Mesenchymal stem cell (in vitro differentiated cells and primary cell): Measurements from ENCODE around the gene XAB2.

ENCODE experiments used
- DNase-seq: peaks from one replicate; pipeline ENCODE4 v3.0.0-alpha.2; 2013
- H2AFZ ChIP-seq: one replicate; pipeline ENCODE4 v1.6.1; 2013; ENCODE audit warnings: low read depth, mild to moderate bottlenecking, control low read depth, inconsistent platforms, low read length, moderate library complexity
- H2AK5ac ChIP-seq: 2 replicates; pipeline ENCODE4 v1.6.1; 2013; ENCODE audit warnings: low read length, moderate library complexity, mild to moderate bottlenecking, inconsistent platforms; ENCODE audit not compliant: severe bottlenecking
- H2BK120ac ChIP-seq: one replicate; pipeline ENCODE4 v1.6.1; 2013; ENCODE audit warnings: low read depth, mild to moderate bottlenecking, inconsistent platforms, low read length, moderate library complexity
- H2BK12ac ChIP-seq, 2 experiments: one replicate each; pipeline ENCODE4 v1.6.1; 2013; ENCODE audit warnings: inconsistent platforms in 2 of 2, low read length in 2 of 2, mild to moderate bottlenecking in 2 of 2, moderate library complexity in 2 of 2, control low read depth in 1 of 2
- H2BK15ac ChIP-seq: one replicate; pipeline ENCODE4 v1.6.1; 2013; ENCODE audit warnings: mild to moderate bottlenecking, low read depth, inconsistent platforms; ENCODE audit not compliant: poor library complexity, severe bottlenecking
- H2BK5ac ChIP-seq: 2 replicates; pipeline ENCODE4 v1.6.1; 2013; ENCODE audit warnings: low read depth, mild to moderate bottlenecking, low read length, control low read depth, inconsistent platforms; ENCODE audit not compliant: poor library complexity, severe bottlenecking
- H3K14ac ChIP-seq, 2 experiments: one replicate each; pipeline ENCODE4 v1.6.1; 2013; ENCODE audit warnings: inconsistent platforms in 2 of 2, low read length in 2 of 2, control low read depth in 1 of 2, mild to moderate bottlenecking in 1 of 2, moderate library complexity in 1 of 2
- H3K18ac ChIP-seq, 2 experiments: one replicate each; pipeline ENCODE4 v1.6.1; 2013; ENCODE audit warnings: inconsistent platforms in 2 of 2, low read length in 2 of 2, control low read depth in 1 of 2, low read depth in 1 of 2, mild to moderate bottlenecking in 1 of 2
- H3K23ac ChIP-seq, 2 experiments: one replicate each; pipeline ENCODE4 v1.6.1; 2013; ENCODE audit warnings: inconsistent platforms in 2 of 2, low read length in 2 of 2, mild to moderate bottlenecking in 2 of 2, moderate library complexity in 2 of 2, control low read depth in 1 of 2
- H3K27ac ChIP-seq: 2 replicates; pipeline ENCODE4 v1.5.1; 2013; ENCODE audit warnings: mild to moderate bottlenecking, moderate library complexity, low read length, control low read depth, inconsistent platforms; ENCODE audit not compliant: poor library complexity, severe bottlenecking
- H3K27me3 ChIP-seq, 2 experiments: 2 replicates each; pipeline versions ENCODE4 v1.6.1 to v1.7.0; 2013; ENCODE audit warnings: low read length in 2 of 2, mild to moderate bottlenecking in 2 of 2, moderate library complexity in 2 of 2, control low read depth in 1 of 2, inconsistent platforms in 1 of 2; ENCODE audit not compliant: control insufficient read depth in 1 of 2, insufficient read depth in 1 of 2
- H3K36me3 ChIP-seq, 2 experiments: 2 replicates each; pipeline versions ENCODE4 v1.6.1 to v1.7.0; 2013; ENCODE audit warnings: low read length in 2 of 2, control low read depth in 1 of 2, inconsistent platforms in 1 of 2, low read depth in 1 of 2, mild to moderate bottlenecking in 1 of 2; ENCODE audit not compliant: insufficient read depth in 2 of 2, control insufficient read depth in 1 of 2
- H3K4ac ChIP-seq, 2 experiments: one replicate each; pipeline ENCODE4 v1.6.1; 2013; ENCODE audit warnings: inconsistent platforms in 2 of 2, low read length in 2 of 2, mild to moderate bottlenecking in 2 of 2, moderate library complexity in 2 of 2, control low read depth in 1 of 2, low read depth in 1 of 2
- H3K4me1 ChIP-seq: 2 replicates; pipeline ENCODE4 v1.6.1; 2013; ENCODE audit warnings: low read depth, low read length, control low read depth; ENCODE audit not compliant: control insufficient read depth, insufficient read depth
- H3K4me2 ChIP-seq: 2 replicates; pipeline ENCODE4 v1.6.1; 2013; ENCODE audit warnings: low read length, mild to moderate bottlenecking, inconsistent platforms; ENCODE audit not compliant: poor library complexity, severe bottlenecking
- H3K4me3 ChIP-seq, 2 experiments: 2 replicates each; pipeline versions ENCODE4 v1.5.1 to v1.7.0; 2013; ENCODE audit warnings: low read length in 2 of 2, mild to moderate bottlenecking in 2 of 2, control low read depth in 1 of 2, low read depth in 1 of 2; ENCODE audit not compliant: insufficient read depth in 1 of 2
- H3K79me1 ChIP-seq: replicated peaks from 2 replicates; pipeline ENCODE4 v1.6.1; 2013; ENCODE audit warnings: mild to moderate bottlenecking, control low read depth, low read length, inconsistent platforms; ENCODE audit not compliant: poor library complexity, severe bottlenecking
- H3K9ac ChIP-seq: 2 replicates; pipeline ENCODE4 v1.7.0; 2013; ENCODE audit warnings: mild to moderate bottlenecking, low read length, moderate library complexity
- H3K9me3 ChIP-seq: 2 replicates; pipeline ENCODE4 v1.7.0; 2013; ENCODE audit warnings: mild to moderate bottlenecking, low read length; ENCODE audit not compliant: control insufficient read depth
- H4K8ac ChIP-seq: one replicate; pipeline ENCODE4 v1.6.1; 2013; ENCODE audit warnings: inconsistent platforms, mild to moderate bottlenecking, low read length, moderate library complexity
- H4K91ac ChIP-seq: one replicate; pipeline ENCODE4 v1.6.1; 2013; ENCODE audit warnings: mild to moderate bottlenecking, low read length, inconsistent platforms
- WGBS: methylation state at CpG from one replicate; pipeline ENCODE4 v1.1.7; 2013; ENCODE audit warnings: mixed read lengths; 5-methylcytosine and 5-hydroxymethylcytosine counted together

Gene XAB2

DNA sequence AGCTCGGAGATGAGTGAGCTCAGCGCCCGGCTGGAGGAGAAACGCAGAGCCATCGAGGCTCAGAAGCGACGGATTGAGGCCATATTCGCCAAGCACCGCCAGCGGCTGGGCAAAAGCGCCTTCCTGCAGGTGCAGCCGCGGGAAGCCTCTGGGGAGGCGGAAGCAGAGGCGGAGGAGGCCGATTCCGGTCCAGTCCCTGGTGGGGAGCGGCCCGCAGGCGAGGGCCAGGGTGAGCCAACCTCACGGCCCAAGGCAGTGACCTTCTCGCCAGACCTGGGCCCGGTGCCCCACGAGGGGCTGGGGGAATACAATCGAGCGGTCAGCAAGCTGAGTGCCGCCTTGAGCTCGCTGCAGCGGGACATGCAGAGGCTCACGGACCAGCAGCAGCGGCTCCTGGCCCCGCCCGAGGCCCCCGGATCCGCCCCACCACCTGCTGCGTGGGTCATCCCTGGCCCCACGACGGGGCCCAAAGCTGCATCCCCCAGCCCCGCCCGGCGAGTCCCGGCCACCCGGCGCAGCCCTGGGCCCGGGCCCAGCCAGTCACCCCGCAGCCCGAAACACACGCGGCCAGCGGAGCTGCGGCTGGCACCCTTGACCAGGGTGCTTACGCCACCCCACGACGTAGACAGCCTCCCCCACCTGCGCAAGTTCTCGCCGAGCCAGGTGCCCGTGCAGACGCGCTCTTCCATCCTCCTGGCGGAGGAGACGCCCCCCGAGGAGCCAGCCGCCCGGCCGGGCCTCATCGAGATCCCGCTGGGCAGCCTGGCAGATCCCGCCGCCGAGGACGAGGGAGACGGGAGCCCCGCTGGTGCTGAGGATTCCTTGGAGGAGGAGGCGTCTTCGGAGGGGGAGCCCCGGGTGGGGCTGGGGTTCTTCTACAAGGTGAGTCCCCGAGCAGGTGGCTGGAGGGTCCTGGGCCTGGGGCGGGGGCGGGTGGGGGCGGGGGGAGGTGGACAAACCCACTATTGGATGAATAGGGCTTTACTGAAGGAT lies 16.8 kb downstream of the XAB2 start:
- H2BK12ac ChIP-seq, result no peak overlapping the region
- no peaks in the 10 kb centered on the region for H3K27me3 ChIP-seq
- no peak for DNase-seq
- WGBS, result 90% methylated on average over 77 of the region's 81 CpGs
- H3K4me1 ChIP-seq, result no peaks in the 10 kb centered on the region
- no peak overlapping the region for H2BK5ac ChIP-seq
- H3K27ac ChIP-seq, result no peak overlapping the region
- H3K18ac ChIP-seq, result no peak overlapping the region
- peaks cover 0 to 15% of the 10 kb centered on the region in 2 experiments for H3K36me3 ChIP-seq
- H3K4ac ChIP-seq, result no peak overlapping the region
- H2AFZ ChIP-seq, result no peak overlapping the region
- no peak overlapping the region for H3K4me3 ChIP-seq
- H3K9me3 ChIP-seq, result no peaks in the 10 kb centered on the region
- no peak overlapping the region for H2BK15ac ChIP-seq
- H3K9ac ChIP-seq, result no peak overlapping the region
- peak overlapping the region; percentile 27 for H4K91ac ChIP-seq
- no peaks in the 10 kb centered on the region for H3K79me1 ChIP-seq
- no peak overlapping the region for H3K4me2 ChIP-seq
- H3K23ac ChIP-seq, result no peak overlapping the region
- no peak overlapping the region for H2BK120ac ChIP-seq
- no peak overlapping the region for H4K8ac ChIP-seq
- H3K14ac ChIP-seq, result no peak overlapping the region
- no peak overlapping the region for H2AK5ac ChIP-seq

DNA sequence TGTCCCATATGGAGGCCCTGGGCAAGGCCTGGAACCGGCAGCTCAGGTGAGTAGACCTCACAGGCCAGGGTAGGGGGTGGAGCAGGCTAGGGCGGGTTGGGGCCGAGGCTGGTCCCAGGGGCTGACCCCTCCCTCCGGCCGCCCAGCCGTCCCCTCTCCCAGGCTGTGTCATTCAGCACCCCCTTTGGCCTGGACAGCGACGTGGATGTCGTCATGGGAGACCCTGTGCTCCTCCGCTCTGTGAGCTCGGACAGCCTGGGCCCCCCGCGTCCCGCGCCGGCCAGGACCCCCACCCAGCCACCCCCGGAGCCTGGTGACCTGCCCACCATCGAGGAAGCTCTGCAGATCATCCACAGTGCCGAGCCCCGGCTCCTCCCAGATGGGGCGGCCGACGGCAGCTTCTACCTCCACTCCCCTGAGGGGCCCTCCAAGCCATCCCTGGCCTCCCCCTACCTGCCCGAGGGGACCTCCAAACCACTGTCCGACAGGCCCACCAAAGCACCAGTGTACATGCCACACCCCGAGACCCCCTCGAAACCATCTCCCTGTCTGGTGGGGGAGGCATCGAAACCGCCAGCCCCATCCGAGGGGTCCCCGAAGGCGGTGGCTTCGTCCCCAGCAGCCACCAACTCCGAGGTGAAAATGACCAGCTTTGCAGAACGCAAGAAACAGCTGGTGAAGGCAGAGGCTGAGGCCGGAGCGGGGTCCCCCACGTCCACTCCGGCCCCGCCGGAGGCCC lies 17.6 kb downstream of the XAB2 start:
- Histone ChIP-seq H3K9me3 (no peaks in the 10 kb centered on the region), H3K79me1 (no peaks in the 10 kb centered on the region), H3K23ac (no peak overlapping the region), H3K4ac (no peak overlapping the region), H2BK12ac (no peak overlapping the region), H3K4me3 (no peak overlapping the region), H2BK120ac (no peak overlapping the region), H2BK5ac (no peak overlapping the region), H4K8ac (no peak overlapping the region), H4K91ac (no peak overlapping the region), H2AFZ (no peak overlapping the region), H3K14ac (no peak overlapping the region), H3K9ac (no peak overlapping the region), H3K4me2 (no peak overlapping the region), H3K4me1 (no peaks in the 10 kb centered on the region), H3K18ac (no peak overlapping the region), H3K27me3 (no peaks in the 10 kb centered on the region), H3K27ac (no peak overlapping the region), H2AK5ac (no peak overlapping the region), H3K36me3 (peaks cover 0 to 7% of the 10 kb centered on the region in 2 experiments), H2BK15ac (no peak overlapping the region)
- WGBS, result 87% methylated on average over 39 of the region's 41 CpGs
- DNase-seq, result no peak

DNA sequence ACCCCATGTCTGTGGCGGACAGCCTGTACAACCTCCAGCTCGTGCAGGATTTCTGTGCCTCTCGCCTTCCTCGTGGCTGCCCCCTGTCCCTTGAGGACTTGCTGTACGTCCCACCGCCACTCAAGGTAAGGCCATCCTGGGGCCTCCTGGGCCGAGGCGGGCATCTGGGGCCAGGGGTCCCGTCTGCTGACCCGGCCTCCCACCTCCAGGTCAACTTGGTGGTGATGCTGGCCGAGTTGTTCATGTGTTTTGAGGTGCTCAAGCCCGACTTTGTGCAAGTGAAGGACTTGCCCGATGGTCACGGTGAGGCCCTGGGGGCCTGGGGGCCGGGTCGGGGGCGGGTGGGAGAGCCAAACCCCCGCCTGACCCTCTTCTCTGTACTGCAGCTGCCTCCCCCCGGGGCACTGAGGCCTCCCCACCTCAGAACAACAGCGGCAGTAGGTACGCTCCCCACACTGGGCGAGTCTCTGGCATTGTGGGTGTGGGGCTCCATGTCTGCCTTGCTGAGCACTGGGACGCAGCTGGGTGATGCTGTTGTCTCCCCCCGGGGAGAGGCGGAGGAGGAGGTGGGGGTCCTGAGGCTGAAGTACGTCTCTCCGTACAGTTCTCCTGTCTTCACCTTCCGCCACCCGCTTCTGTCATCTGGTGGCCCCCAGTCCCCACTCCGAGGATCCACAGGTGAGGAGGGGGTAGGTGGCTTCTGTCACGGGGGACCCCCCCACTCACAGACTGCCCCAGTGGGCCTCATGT lies 18.7 kb downstream of the XAB2 start:
- no peak overlapping the region for H2BK5ac ChIP-seq
- H2AFZ ChIP-seq, result no peak overlapping the region
- no peak overlapping the region for H3K9ac ChIP-seq
- no peak overlapping the region for H3K4me3 ChIP-seq
- H2BK12ac ChIP-seq, result no peak overlapping the region
- WGBS, result 85% methylated on average over 29 of the region's 31 CpGs
- H3K14ac ChIP-seq, result no peak overlapping the region
- no peak overlapping the region for H2BK15ac ChIP-seq
- DNase-seq, result no peak
- H3K4me1 ChIP-seq, result no peaks in the 10 kb centered on the region
- H3K18ac ChIP-seq, result peak overlapping the region in 1 of 2 experiments; percentile 26
- no peaks in the 10 kb centered on the region for H3K79me1 ChIP-seq
- H3K23ac ChIP-seq, result no peak overlapping the region
- no peaks in the 10 kb centered on the region for H3K9me3 ChIP-seq
- H4K8ac ChIP-seq, result no peak overlapping the region
- no peak overlapping the region for H2BK120ac ChIP-seq
- H2AK5ac ChIP-seq, result no peak overlapping the region
- no peak overlapping the region for H3K27ac ChIP-seq
- H3K4me2 ChIP-seq, result no peak overlapping the region
- no peak overlapping the region for H3K4ac ChIP-seq
- peaks cover 0 to 3% of the 10 kb centered on the region in 2 experiments for H3K36me3 ChIP-seq
- no peak overlapping the region for H4K91ac ChIP-seq
- H3K27me3 ChIP-seq, result no peaks in the 10 kb centered on the region
